Ishikawa (cell line): Measurements from ENCODE around the gene FLACC1.

ENCODE experiments used
- RAD21 ChIP-seq: IDR thresholded peaks from 2 replicates; pipeline ENCODE4 v1.6.1; 2012; ENCODE audit warnings: low read depth
- TEAD4 ChIP-seq: IDR thresholded peaks from 2 replicates; pipeline ENCODE4 v1.6.1; 2012

DNA sequence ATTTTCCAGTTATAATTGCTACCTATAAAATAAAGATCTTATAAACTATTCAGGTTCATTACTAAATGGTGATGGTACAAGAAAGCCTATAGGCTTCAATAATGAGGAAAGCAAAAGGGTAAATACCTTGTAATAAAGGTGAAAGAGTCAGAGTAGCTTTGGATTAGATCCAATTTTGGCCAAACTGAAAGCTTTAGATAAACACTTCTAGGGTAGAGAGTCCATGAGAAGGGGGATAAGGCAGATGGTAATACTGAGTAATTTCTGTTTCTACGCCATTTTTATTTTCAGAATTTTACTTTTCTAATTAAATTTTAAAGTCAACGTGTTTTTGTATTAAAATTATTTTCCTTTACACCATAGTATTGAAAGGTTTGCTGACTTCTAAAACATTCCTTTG lies 87.4 kb downstream of the FLACC1 start:
- TF ChIP-seq RAD21, result no peak
- TF ChIP-seq TEAD4, result no peak
